HT-29 (cell line): Measurements from ENCODE around the gene ACSBG1. TPM values are rescaled to one million over a fixed set of nuclear protein-coding genes. Genes with fewer than 3 reads are reported as not detected.

Source experiments
- DNase-seq: peaks from one replicate; pipeline ENCODE4 v3.0.0-alpha.2; 2015; ENCODE audit warnings: low spot score
- total RNA-seq: library from RNA; depleted of rRNA; stranded (reverse); fragments of >200 nt; shearing (Covaris generic); gene quantifications from 2 replicates; pipeline ENCODE4 v1.2.3, GENCODE V29; 2014

ACSBG1 gene
- total RNA-seq, 1 experiment from 2014 or later: 1.4 TPM

GRCh38 chr15:78220713-78221112, 13.7 kb downstream of the ACSBG1 start:
- DNase-seq: no peak

- DNase-seq: peak; percentile 89
These were observed 17.9 kb downstream of the ACSBG1 start for GRCh38 chr15:78216276-78217104.

- no peak for DNase-seq
These were observed 20.4 kb downstream of the ACSBG1 start for GRCh38 chr15:78213956-78214355.

- no peak for DNase-seq
These were observed 21.0 kb downstream of the ACSBG1 start for GRCh38 chr15:78213425-78213750.

GRCh38 chr15:78212546-78213424, 21.6 kb downstream of the ACSBG1 start:
- peak; percentile 89 for DNase-seq

- DNase-seq: no peak
These were observed 22.4 kb downstream of the ACSBG1 start for GRCh38 chr15:78212008-78212407.

GRCh38 chr15:78211189-78211921, 23.0 kb downstream of the ACSBG1 start:
- DNase-seq: no peak

GRCh38 chr15:78210349-78210717, 24.0 kb downstream of the ACSBG1 start:
- no peak for DNase-seq

- DNase-seq: peak; percentile 89
These were observed 24.6 kb downstream of the ACSBG1 start for GRCh38 chr15:78209646-78210348.

GRCh38 chr15:78208887-78209645, 25.3 kb downstream of the ACSBG1 start:
- DNase-seq: peak; percentile 86

GRCh38 chr15:78208341-78208844, 26.0 kb downstream of the ACSBG1 start:
- DNase-seq: no peak

GRCh38 chr15:78207641-78208340, 26.6 kb downstream of the ACSBG1 start:
- no peak for DNase-seq

GRCh38 chr15:78207110-78207458, 27.3 kb downstream of the ACSBG1 start:
- no peak for DNase-seq

- DNase-seq: no peak
These were observed 27.8 kb downstream of the ACSBG1 start for GRCh38 chr15:78206326-78207109.

GRCh38 chr15:78205856-78206255, 28.5 kb downstream of the ACSBG1 start:
- DNase-seq: no peak

GRCh38 chr15:78205337-78205736, 29.0 kb downstream of the ACSBG1 start:
- no peak for DNase-seq

- DNase-seq: no peak
These were observed 29.7 kb downstream of the ACSBG1 start for GRCh38 chr15:78204351-78205309.
